NCI-H2227 (cell line): Measurements from ENCODE around the gene TMEM198.
A peak's percentile ranks its signal among the peaks of the same experiment; 100 is the strongest.

Experiments
- DNase-seq: peaks from one replicate; lab custom pipeline; 2025; ENCODE audit not compliant: unreplicated experiment; lab: John Stamatoyannopoulos, UW

TMEM198 gene

DNA sequence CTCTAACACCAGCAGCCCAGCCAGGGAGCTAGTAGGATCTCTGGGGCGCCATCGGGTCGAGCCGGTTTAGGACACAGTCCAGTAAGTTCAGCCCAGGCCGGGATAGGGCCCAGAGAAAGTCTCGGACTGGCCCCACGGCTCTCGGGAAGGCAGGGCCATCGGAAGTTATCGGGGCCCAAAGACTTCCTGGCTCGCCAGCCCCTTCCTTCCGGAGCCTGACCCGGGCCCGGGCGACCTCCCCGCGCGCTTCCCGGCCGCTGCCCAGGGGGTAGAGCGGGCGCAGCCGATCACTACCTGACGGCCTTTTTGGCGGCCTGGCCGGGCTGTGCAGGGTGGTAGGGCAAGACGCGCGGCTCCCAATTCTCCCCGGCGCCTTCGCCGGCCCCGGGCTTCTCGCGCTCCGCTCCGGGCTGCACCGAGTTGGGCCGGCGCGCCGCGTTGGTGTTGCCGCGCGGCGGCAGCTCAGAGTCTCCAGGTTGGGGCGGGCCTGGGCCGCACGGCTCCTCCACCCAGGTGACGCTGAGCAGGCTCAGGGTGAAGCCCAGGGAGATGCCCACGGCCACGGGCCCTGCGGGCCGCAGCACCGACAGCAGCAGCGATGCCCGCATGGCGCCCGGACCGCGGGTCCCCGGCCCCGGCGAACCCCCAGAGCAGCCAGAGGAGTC lies 765 bp upstream of the TMEM198 start:
- no peak for DNase-seq

DNA sequence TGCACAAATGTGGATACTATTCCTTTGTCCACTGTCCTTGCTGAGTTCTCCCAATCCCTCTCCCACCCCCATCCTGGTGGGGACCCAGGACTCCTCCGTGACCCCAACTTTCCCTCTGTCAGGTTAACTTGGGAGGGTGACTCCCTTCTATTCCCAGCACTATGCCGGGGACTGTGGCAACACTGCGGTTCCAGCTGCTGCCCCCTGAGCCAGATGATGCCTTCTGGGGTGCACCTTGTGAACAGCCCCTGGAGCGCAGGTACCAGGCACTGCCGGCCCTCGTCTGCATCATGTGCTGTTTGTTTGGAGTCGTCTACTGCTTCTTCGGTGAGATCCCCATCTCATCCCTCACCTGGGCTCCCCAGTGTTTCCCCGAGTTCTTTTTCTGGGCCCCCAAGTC lies 739 bp downstream of the TMEM198 start:
- DNase-seq, result no peak

DNA sequence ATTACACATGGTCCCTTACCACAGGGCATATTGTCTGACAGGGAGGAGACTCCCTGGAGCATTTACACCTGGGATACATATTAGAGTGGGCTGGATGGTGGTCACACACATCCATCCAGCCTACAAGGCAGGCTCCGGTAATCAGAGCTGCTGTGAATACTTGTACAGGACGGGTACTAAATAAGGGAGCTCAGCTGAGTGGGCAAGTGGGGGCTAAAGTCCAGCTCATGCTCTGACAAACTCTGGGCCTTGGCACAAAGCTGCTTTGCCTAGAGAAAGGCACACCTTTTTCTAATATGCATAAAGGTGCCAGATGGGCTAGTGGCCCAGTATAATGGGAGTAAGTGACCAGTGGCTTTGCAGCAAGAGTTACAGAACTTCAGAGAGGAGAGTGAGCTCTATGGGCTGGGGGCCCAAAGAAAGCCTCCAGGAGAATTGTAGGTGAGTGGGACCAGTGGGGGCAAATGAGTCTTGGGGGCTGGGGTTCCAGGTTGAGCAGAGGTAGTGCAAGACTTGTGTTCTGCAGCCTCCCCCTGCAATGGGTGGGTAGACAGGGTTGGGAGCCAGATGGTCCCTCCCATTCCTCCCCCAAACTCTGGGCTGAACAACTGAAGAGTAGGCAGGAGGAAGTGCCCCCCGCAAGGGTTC lies 1.6 kb downstream of the TMEM198 start:
- no peak for DNase-seq

DNA sequence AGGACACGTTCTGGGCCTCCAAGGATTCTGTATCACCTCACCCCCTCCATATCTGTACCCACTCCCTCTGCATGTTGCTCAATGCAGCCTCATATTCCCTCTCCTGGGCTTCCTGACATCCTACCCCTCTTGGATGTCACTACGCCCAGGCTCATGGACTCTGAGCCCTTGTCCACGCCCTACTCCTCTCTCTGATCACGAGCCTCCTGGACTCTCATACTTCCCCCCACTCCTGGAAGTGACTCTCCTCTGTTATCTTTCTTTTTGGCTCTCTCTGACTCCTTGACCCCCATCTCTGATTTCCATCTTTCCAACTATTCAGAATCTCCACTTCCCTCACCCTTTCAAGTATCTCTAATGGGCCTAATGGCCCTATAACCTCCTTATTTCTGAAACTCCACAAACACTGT lies 2.1 kb downstream of the TMEM198 start:
- no peak for DNase-seq

DNA sequence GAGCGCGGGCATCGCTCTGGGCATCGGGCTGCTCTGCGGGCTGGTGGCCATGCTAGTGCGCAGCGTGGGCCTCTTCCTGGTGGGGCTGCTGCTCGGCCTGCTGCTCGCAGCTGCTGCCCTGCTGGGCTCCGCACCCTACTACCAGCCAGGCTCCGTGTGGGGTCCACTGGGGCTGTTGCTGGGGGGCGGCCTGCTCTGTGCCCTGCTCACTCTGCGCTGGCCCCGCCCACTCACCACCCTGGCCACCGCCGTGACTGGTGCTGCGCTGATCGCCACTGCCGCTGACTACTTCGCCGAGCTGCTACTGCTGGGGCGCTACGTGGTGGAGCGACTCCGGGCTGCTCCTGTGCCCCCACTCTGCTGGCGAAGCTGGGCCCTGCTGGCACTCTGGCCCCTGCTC lies 3.8 kb downstream of the TMEM198 start:
- DNase-seq, result no peak

DNA sequence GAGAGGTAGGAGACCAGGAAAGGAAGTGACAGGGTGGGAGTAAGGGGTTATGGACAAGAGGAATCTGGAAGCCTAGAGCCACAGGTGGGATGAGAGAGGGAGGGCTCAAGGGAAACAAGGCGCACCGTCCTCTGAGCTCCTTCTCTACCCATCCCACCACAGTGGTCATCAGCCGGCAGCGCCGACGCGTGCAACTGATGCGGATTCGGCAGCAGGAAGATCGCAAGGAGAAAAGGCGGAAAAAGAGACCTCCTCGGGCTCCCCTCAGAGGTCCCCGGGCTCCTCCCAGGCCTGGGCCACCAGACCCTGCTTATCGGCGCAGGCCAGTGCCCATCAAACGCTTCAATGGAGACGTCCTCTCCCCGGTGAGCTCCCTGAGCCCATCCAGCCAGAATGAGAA lies 5.2 kb downstream of the TMEM198 start:
- no peak for DNase-seq

DNA sequence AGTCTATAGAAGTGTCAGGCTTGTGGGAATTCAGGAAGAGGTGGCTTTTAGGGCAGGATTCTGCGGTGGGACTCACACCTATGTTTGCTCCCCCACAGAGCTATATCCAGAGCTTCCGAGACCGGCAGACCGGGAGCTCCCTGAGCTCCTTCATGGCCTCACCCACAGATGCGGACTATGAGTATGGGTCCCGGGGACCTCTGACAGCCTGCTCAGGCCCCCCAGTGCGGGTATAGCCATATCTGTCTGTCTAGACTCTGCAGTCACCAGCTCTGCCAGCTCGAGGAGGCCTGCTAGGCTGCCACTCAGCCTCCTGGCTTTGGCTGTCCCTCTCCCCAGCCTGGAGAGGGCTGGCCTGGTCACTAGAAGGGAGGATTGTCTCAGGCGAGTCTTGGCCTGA lies 5.8 kb downstream of the TMEM198 start:
- DNase-seq, result no peak

DNA sequence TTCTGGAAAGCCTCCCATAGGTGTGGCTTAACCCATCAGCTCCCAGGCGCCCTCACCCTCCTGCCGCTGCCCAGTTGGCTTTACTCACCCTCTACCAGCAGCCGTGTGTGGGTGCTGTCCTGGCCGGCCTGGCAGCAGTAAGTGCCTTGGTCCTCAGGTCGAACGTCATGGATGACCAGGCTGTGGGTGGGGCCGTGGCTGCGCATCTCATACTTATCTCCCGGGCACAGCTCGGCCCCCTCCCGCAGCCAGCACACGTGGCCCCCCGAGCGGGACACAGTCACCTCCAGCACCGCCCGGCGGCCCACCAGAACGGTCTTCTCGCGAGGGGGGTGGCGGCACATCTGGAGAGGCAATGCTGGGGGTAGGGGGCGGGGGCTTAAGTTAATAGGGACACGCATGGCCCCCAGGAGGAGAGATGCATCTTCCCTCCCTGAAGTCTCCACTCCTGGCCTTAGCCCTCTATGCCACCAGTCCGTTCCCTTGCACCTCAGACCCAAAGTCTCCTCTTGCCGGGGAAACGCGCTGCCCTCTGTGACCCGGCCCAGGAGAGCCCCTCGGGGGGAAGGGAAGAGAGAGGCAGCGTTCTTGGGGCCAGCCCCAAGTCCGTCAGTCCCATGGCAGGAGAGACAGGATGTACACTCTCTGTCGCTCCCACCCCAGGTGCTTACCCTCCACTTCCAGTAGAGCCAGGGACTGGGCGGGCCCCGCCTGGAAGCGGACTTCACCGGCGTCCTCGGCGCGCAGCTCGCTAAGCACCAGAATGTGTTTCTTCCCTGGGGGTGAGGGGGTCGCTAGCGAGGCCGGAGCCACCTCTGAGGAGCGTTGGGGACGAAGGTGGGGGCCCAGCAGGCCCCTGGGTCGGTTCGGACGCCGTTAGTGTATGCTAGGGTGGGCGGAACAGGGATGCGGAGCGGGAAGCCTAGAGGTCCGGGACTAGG lies 7.9 kb downstream of the TMEM198 start:
- peak; percentile 78 for DNase-seq

DNA sequence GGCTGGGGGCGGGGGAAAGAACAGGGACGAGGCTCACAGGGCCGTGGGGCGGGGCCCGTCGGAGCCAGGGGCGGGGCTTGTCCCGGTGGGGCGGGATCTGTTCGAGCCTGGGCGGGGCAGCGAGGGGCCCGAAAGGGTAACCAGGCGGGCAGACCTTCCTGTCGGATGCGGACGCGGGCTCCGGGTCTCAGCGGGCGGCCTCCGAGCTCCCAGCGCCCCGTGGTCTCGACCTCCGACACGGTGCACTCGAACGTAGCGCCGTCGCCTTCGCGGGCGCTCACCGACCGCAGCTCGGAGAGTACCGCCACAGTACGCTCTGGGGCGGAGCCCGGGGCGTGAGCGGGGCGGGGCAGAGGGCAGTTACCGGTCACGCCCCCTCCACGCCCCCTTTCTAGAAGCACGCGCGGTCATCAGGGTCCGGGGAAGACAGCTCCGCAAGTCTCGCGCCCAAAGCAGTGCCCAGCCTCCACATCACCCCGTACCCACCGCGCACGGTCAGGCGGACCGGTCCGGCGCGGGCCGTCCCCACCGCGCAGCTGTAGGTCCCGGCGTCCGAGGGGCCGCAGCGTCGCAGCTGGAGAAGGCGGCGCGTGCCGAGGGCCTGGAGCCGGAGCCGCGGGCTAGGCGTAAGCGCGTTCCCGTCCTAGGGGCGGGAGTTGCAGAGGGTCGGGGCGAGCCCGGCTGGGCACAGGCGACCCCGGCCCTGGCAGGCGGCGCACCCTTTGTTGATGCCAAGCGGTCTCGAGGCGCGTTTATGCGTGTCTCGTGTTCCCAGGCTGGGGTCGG lies 8.7 kb downstream of the TMEM198 start:
- DNase-seq, result peak; percentile 94

DNA sequence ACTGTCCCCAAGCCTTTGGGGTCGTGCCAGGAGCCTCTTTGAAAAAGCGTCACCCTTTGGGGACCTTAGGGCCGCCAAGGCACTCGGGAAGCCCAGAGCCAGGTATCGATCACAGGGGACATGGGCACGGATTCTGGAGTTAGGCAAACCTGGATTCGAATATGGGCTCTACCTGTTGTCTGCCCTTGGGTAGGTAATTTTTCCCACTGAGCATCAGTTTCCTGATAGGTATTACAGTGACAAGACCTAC lies 9.3 kb downstream of the TMEM198 start:
- no peak for DNase-seq

DNA sequence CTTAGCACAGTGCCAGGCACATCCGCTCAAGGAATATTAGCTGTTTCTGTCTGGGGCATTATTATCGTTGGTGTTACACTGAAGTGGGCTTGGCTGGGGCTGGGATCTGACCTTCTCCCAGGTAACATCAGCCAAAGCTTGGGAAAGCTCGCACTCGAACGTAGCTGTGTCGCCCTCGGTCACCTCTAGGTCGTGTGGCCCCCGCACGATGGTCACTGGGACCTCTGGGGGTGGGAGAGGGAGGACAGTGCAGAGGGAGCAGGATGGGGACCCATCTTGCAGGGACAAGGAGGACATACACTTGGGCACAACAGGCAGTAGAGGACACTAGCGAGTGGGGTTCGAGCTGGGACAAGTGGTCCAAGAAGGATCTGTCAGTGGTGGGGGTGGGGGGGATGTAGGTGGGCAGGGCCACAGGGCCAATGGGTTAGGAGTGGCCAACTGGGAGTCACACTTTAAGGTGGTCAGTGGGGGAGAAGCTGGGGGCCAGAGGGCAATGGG lies 9.7 kb downstream of the TMEM198 start:
- no peak for DNase-seq

DNA sequence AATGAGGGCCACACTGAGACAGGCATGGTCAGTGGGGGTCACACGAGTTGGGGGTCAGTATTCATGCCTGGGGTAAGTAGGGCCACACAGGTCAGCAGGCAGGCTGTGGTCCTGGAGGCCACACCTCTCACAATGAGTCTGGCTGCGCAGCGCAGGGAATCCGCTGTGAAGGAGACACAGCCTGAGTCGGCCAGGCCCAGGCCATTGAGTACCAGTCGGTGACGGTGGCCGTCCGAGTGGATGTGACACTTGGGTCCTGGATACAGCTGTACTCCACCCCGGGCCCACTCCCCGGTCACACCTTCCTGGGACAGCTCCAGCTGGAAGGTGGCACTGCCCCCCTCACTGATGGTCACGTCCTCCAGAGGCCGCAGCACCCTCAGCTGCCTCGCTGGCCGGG lies 10.5 kb downstream of the TMEM198 start:
- no peak for DNase-seq

DNA sequence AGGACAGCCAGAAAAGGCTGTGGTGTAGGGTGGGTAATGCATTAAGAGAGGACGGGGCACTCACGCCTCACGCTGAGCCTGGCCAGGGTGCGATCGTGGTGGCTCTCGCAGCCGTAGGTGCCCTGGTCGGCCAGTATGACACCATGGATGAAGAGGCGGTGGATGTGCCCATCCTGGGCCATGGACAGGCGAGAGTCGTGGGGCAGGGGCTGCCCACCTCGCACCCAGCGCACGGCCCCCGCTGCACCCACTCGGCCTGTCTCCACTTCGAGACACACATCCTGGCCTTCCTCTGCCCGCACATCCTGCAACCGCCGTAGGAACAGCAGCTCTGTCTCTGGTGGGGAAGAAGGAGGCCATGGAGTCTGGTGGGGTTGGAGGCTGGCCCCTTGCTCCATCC lies 12.1 kb downstream of the TMEM198 start:
- no peak for DNase-seq

DNA sequence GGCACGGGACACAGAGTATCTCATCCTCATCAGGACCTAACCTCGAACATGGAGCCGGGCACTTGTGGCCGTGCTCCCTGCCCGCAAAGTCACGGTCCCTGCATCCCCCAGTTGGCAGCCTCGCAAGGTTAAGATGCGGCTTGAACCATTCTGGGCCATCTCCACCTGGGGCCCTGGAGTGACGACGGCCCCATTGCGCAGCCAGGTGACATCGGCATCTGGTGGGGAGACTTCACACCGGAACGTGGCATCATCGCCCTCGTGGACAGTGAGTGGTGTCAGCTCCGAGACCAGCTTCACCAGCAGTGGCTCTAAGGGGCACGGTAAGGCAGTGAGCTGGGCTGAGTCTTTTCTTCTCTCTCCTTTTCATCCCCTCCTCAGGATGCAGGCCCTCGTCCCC lies 12.6 kb downstream of the TMEM198 start:
- no peak for DNase-seq

DNA sequence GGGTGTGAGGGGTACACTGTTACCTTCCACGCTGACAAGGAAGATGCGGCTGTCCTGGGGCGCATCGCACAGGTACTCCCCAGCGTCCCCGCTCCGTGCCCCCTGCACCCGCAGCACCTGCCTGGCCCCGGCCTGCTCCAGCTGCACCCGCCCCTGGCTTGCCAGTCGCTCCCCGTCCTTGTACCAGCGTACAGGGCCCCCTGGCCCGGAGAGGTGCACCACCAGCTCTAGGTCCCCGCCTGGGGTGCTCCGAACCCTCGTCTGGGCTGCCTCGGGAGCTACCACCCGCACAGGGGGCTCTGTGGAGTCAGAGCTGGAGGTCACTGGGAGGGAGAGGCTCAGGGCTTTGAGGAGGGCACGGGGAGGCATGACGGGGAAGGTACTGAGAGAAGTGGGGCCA lies 13.5 kb downstream of the TMEM198 start:
- no peak for DNase-seq

DNA sequence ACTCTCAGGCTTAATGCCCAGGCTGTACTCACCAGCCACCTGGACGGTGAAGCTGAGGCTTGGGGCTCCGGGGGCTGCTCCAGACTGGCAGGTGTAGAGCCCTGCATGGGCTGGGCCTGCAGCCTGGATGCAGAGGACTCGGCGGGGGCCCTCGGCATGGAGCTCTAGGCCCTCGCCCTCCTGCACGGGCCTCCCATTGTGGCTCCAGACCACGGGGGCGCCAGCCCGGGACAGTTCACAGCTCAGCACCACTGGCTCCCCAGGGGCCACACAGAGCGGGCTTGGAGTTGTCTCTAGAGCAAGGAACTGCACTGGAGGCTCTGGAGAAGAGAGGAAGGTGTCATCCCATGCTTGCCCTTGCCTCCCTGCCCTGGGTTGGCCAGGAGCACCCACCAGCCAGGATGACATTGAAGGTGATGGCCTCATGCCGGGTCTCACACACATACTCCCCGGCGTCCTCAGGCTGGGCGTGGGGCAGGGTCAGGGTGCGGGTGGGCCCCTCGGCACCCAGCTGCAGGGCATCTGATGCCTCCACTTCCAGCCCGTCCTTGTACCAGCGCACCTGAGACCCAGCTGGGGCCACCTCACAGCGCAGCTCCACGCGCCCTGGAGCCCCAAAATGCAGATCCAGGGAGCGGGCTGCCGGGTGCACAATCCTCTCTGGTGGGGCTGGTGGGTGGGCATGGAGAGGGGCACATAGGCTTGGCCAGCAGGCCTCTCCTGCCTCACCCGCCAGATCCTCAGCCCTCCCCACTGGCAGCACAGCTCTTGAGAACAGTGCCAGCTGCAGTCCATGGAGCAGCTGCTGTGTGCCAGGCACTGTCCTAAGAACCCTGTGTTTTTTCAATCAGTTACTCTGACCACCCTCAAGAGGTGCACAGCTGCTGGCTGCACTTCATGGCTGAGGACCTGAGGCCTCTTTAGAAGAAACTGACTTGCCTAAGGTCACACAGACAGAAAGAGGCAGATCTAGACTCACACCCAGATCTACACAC lies 14.3 kb downstream of the TMEM198 start:
- DNase-seq, result no peak

DNA sequence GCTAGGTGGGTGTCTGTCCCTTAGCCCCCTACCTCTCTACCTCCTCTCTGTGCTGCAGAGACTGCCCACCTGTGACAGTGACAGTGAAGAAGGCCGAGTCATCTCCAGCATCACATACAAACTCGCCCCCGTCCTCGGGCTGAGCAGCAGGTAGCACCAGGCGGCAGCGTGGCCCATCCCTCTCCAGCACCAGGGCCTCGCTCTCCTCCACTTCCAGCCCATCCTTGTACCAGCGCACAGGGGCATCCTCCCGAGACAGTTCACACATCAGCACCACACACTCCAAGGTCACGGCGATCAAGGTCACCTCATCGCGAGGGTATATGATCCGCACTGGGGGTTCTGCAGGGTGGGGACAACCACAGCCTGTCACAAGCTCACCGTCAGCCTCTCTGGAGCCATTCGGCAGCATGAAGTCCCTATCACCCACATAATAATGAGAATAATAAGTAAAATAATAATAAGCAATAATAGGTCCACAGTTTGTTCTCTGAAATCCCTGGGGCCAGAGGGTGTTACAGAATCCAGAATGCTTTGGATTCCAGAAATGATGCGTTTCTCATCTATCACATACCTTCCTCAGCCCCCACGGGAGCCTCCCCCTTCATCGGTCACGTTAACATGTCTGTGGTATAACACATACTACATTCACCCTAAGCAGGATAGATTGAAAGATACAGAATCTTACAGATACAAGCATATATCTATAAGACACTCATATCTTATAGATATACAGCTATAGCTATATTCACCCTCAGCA lies 15.5 kb downstream of the TMEM198 start:
- DNase-seq, result no peak

DNA sequence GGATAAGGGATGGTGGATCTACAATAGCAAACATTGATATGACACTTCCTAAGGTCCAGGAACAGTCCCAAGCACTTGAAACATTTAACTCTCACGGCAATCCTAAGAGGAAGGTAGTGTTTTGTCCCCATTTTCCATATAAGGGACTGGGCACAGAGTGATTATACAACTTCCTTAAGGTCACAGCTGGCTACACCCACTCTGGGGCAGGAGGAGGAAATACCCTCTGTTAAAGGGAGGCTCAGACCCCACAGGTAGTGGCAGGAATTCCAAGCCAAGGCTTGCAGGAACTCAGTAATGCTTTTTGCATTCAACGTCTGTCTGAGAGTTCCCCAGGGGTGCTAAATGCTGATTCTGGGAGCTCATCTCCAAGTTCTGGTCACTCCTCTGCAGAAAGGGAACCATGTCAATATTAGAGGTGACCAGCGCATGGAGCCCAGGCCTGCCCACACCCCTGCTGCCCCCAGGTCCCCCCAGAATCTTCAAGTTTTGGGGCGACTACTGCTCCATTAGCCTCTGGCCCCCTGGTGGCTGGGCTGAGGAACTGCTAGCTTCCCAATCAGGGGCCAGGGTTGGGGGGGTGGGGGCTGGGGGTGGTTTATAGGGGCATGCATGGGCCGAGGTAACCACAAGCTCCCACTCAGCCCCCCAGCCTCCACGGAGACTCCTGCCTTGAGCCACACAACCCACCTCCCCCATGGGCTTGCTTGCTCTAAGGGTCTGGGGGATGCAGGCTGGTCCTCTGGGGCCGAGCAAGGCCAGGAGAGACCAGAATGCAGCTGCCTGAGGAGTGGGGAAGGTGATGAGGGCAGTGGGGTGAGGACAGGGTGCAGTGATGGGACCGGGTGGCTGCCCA lies 16.4 kb downstream of the TMEM198 start:
- DNase-seq, result no peak

DNA sequence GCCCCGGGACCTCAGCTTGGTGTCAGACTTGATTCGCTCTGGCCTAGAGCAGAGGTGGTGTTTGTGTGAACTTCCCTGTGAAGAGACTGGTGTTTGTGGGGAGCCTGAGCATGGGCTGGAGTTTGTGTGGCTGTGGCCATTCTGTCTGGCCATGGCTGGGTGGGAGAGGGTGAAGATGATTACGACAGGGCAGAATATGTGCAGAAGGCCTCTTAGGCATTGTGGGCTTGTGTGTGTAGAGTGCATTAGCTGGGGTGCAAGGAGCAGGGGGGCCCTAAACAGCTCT lies 17.0 kb downstream of the TMEM198 start:
- no peak for DNase-seq
